Measurements from ENCODE around the gene LINC00237.

Gene LINC00237

GRCh38 chr20:21104921-21105320 lies 1.2 kb downstream of the LINC00237 start:
- Histone ChIP-seq H3K9ac (ENCODE audit: low read length) (peak overlapping the region; percentile 4), H3K4me3 (ENCODE audit: low read depth, low read length) (peak overlapping the region; percentile 79), H3K27ac (ENCODE audit: low read depth, low read length) (no peak overlapping the region), H3K27me3 (ENCODE audit: control insufficient read depth, insufficient read depth, low read length) (peaks cover 96% of the 10 kb centered on the region), H3K4me1 (ENCODE audit: control insufficient read depth, insufficient read depth, low read length) (peaks cover 24% of the 10 kb centered on the region), H3K9me3 (ENCODE audit: control insufficient read depth, insufficient read depth, low read depth, low read length) (no peaks in the 10 kb centered on the region), H3K36me3 (ENCODE audit: control insufficient read depth, insufficient read depth, low read length) (no peaks in the 10 kb centered on the region)

- peaks cover 29% of the 10 kb centered on the region for H3K4me1 ChIP-seq (ENCODE audit: control insufficient read depth, insufficient read depth, low read length)
- H3K36me3 ChIP-seq (ENCODE audit: control insufficient read depth, insufficient read depth, low read length), result no peaks in the 10 kb centered on the region
- H3K9ac ChIP-seq (ENCODE audit: low read length), result no peak overlapping the region
- no peaks in the 10 kb centered on the region for H3K9me3 ChIP-seq (ENCODE audit: control insufficient read depth, insufficient read depth, low read depth, low read length)
- peak overlapping the region; percentile 73 for H3K4me3 ChIP-seq (ENCODE audit: low read depth, low read length)
- peaks cover 100% of the 10 kb centered on the region for H3K27me3 ChIP-seq (ENCODE audit: control insufficient read depth, insufficient read depth, low read length)
- no peak overlapping the region for H3K27ac ChIP-seq (ENCODE audit: low read depth, low read length)
Observed at GRCh38 chr20:21104466-21104761, 1.7 kb downstream of the LINC00237 start.

GRCh38 chr20:21103582-21104465 lies 2.3 kb downstream of the LINC00237 start:
- H3K9me3 ChIP-seq (ENCODE audit: control insufficient read depth, insufficient read depth, low read depth, low read length), result no peaks in the 10 kb centered on the region
- H3K9ac ChIP-seq (ENCODE audit: low read length), result no peak overlapping the region
- peak overlapping the region; percentile 73 for H3K4me3 ChIP-seq (ENCODE audit: low read depth, low read length)
- no peaks in the 10 kb centered on the region for H3K36me3 ChIP-seq (ENCODE audit: control insufficient read depth, insufficient read depth, low read length)
- H3K27ac ChIP-seq (ENCODE audit: low read depth, low read length), result no peak overlapping the region
- peaks cover 100% of the 10 kb centered on the region for H3K27me3 ChIP-seq (ENCODE audit: control insufficient read depth, insufficient read depth, low read length)
- H3K4me1 ChIP-seq (ENCODE audit: control insufficient read depth, insufficient read depth, low read length), result peaks cover 33% of the 10 kb centered on the region

DNA sequence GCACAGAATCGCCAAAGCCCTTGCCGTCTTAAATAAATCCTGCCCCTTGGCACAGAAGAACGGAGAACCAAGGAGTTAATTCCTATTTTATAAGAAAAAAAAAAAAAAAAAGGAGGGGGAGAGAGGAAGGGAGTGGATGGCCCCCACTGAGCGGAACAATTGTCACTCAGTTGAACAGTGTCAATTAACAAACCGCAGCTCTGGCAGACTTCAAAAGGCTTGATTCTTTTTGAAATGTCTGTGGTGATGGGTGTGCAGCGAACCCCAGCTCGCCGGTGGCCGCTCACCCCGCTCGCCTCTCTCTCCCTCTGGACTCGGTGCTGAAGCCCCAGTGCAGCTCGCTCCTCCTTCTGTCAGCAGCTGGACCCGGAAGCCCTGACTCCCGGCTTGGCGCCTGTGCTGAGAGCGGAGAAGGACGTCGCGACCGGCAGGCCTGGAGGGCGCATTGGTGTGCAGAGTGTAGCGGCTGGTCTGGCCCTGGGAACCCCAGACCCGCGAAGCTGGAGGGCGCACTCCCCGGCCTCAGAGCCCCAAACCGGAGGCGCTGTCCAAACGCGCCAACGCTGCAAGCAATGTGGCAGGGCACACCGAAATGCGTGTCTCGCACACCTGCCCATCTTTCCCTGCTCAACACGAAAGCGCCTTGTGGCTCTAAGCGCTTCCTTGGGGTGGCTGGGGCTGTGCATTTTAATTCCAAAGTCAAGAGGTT lies 3.4 kb downstream of the LINC00237 start:
- Histone ChIP-seq H3K9me3 (ENCODE audit: control insufficient read depth, insufficient read depth, low read depth, low read length) (no peaks in the 10 kb centered on the region), H3K4me3 (ENCODE audit: low read depth, low read length) (peak overlapping the region; percentile 73), H3K27ac (ENCODE audit: low read depth, low read length) (no peak overlapping the region), H3K4me1 (ENCODE audit: control insufficient read depth, insufficient read depth, low read length) (peaks cover 38% of the 10 kb centered on the region), H3K27me3 (ENCODE audit: control insufficient read depth, insufficient read depth, low read length) (peaks cover 100% of the 10 kb centered on the region), H3K36me3 (ENCODE audit: control insufficient read depth, insufficient read depth, low read length) (no peaks in the 10 kb centered on the region), H3K9ac (ENCODE audit: low read length) (peak overlapping the region; percentile 68)

GRCh38 chr20:21101932-21102575 lies 4.1 kb downstream of the LINC00237 start:
- Histone ChIP-seq H3K27ac (ENCODE audit: low read depth, low read length) (no peak overlapping the region; the same call in 1 of the 2 replicates), H3K9ac (ENCODE audit: low read length) (peak overlapping the region; percentile 68), H3K4me3 (ENCODE audit: low read depth, low read length) (peak overlapping the region; percentile 73), H3K36me3 (ENCODE audit: control insufficient read depth, insufficient read depth, low read length) (no peaks in the 10 kb centered on the region), H3K9me3 (ENCODE audit: control insufficient read depth, insufficient read depth, low read depth, low read length) (no peaks in the 10 kb centered on the region), H3K4me1 (ENCODE audit: control insufficient read depth, insufficient read depth, low read length) (peaks cover 38% of the 10 kb centered on the region), H3K27me3 (ENCODE audit: control insufficient read depth, insufficient read depth, low read length) (peaks cover 100% of the 10 kb centered on the region)

DNA sequence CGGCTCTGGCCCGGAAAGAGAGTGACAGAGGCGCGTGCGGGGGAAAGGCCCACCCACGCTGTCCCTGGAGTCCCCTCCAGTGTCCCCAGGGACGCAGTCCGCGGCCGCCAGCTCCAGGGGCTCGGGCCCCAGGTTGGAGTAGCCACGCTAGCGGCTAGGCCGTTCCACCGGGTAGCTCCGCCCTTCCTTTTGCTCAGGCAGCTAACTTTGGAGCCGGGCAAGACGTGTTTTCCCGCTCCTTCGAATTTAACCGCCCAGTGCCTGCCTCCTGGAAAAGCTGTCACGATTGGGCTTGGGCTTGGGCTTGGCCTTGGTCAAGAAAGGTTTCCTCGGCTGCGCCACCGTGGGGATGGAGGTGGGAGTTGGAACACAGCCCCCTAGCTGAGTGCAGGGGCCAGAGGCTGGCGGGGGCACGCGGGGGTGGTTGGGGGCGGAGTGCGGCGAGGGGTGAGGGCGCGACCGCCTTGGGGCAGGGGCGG lies 4.7 kb downstream of the LINC00237 start:
- Histone ChIP-seq H3K4me3 (ENCODE audit: low read depth, low read length) (peak overlapping the region; percentile 73), H3K9ac (ENCODE audit: low read length) (peak overlapping the region; percentile 84)

DNA sequence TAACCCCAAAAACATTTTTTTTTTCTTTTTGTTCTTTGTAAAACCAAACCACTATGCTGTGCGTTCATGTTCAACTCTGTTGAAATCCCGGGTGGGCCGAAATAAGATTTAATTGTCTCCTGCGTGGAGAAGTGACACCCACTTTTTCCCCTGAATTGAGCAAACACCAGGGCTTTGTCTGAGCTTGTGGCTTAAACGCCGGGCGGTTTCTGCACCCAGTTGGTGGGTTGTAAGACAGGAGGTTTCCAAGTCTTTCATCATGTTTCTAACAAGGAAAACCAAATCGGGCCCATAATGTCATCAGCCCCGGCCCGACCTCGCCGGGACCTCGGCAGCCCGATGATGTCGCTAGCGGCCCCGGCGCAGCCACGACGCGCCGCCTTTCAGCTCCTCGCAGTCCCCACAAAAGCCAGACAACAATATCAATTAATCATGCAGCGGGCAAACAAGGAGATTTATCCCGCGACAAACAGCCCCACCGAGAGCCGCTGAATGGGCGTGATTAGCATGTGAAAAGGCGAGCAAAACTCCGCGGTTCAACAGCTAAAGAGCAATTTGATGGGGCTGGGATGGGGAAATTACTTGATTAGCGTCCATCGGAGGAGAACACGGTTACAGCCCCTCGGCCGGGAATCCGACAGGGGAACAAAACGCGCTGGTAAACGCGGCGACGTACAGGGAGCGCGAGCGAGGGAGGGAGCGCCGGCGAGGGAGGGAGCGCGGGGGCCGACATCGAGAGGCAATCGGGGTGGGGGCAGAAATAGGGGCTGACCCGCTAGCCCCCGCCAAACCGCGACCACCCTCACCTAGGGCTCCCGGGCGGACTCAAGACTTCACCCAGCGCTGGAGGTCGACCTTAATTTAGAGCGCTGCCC lies 5.3 kb downstream of the LINC00237 start:
- H3K4me1 ChIP-seq (ENCODE audit: control insufficient read depth, insufficient read depth, low read length), result peaks cover 35% of the 10 kb centered on the region
- H3K27ac ChIP-seq (ENCODE audit: low read depth, low read length), result peak overlapping the region; percentile 47; the same call in 1 of the 2 replicates
- peaks cover 95% of the 10 kb centered on the region for H3K27me3 ChIP-seq (ENCODE audit: control insufficient read depth, insufficient read depth, low read length)

More for the DNA sequence above, 4.7 kb downstream of the LINC00237 start:
- peak overlapping the region; percentile 47; the same call in 1 of the 2 replicates for H3K27ac ChIP-seq (ENCODE audit: low read depth, low read length)
- H3K36me3 ChIP-seq (ENCODE audit: control insufficient read depth, insufficient read depth, low read length), result no peaks in the 10 kb centered on the region
- peaks cover 100% of the 10 kb centered on the region for H3K27me3 ChIP-seq (ENCODE audit: control insufficient read depth, insufficient read depth, low read length)
- peaks cover 35% of the 10 kb centered on the region for H3K4me1 ChIP-seq (ENCODE audit: control insufficient read depth, insufficient read depth, low read length)
- H3K9me3 ChIP-seq (ENCODE audit: control insufficient read depth, insufficient read depth, low read depth, low read length), result no peaks in the 10 kb centered on the region

DNA sequence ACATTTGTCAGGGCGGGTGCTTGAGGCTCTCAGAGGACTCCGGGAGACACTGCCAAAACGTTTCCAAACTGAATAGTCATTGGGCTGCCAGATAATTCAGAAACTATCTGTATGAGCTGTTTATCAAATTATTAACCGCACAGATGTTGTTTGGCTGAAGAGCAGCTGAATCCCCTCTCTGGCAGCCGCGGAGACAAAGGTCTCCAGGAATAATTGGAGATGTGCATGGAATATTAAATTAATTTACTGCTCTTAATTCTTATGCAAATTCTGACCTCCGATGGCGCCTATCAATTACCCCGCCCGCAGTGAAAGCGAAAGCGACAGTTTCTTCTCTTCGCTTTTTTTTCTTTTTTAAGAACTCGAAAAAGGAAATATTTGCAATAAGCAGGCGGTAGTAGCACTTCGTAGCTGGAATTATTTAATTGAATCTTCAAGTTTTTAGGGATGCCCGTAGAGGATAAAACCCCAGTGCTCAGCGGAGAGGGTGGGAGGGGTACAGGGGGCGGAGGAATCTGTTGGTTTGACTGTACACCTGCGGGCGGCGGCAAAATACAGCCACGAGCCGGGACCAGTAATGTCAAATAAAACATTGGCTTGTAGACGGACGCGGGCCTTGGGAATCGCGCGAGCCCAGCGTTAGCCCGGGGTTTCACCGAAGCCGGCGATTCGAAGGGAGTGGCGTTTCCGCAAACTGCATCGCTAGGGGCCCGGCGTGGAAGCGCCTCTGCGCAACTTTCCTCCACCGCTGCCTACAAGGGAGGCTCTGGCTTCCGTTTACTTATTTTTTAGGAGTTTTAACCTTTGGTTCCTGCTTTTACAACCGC lies 6.2 kb downstream of the LINC00237 start:
- peak overlapping the region; percentile 47; the same call in 1 of the 2 replicates for H3K27ac ChIP-seq (ENCODE audit: low read depth, low read length)
- H3K36me3 ChIP-seq (ENCODE audit: control insufficient read depth, insufficient read depth, low read length), result no peaks in the 10 kb centered on the region
- peaks cover 86% of the 10 kb centered on the region for H3K27me3 ChIP-seq (ENCODE audit: control insufficient read depth, insufficient read depth, low read length)
- H3K9ac ChIP-seq (ENCODE audit: low read length), result peak overlapping the region; percentile 84
- H3K9me3 ChIP-seq (ENCODE audit: control insufficient read depth, insufficient read depth, low read depth, low read length), result no peaks in the 10 kb centered on the region
- peak overlapping the region; percentile 73 for H3K4me3 ChIP-seq (ENCODE audit: low read depth, low read length)
- H3K4me1 ChIP-seq (ENCODE audit: control insufficient read depth, insufficient read depth, low read length), result peaks cover 35% of the 10 kb centered on the region

More for the DNA sequence above, 5.3 kb downstream of the LINC00237 start:
- Histone ChIP-seq H3K9me3 (ENCODE audit: control insufficient read depth, insufficient read depth, low read depth, low read length) (no peaks in the 10 kb centered on the region), H3K36me3 (ENCODE audit: control insufficient read depth, insufficient read depth, low read length) (no peaks in the 10 kb centered on the region), H3K9ac (ENCODE audit: low read length) (peak overlapping the region; percentile 84), H3K4me3 (ENCODE audit: low read depth, low read length) (peak overlapping the region; percentile 73)

GRCh38 chr20:21096321-21097043 lies 9.7 kb downstream of the LINC00237 start:
- Histone ChIP-seq H3K9me3 (ENCODE audit: control insufficient read depth, insufficient read depth, low read depth, low read length) (no peaks in the 10 kb centered on the region), H3K27ac (ENCODE audit: low read depth, low read length) (no peak overlapping the region), H3K4me1 (ENCODE audit: control insufficient read depth, insufficient read depth, low read length) (peaks cover 23% of the 10 kb centered on the region; the same call in 1 of the 2 replicates), H3K9ac (ENCODE audit: low read length) (no peak overlapping the region), H3K27me3 (ENCODE audit: control insufficient read depth, insufficient read depth, low read length) (peaks cover 52% of the 10 kb centered on the region), H3K4me3 (ENCODE audit: low read depth, low read length) (no peak overlapping the region), H3K36me3 (ENCODE audit: control insufficient read depth, insufficient read depth, low read length) (no peaks in the 10 kb centered on the region)
